Activated CD8-positive, alpha-beta T cell treated with anti-CD3 and anti-CD28 coated beads for 36 hours (primary cell): ENCODE data around the gene UNG. TPM values are rescaled to one million over a fixed set of nuclear protein-coding genes. Genes with fewer than 3 reads are reported as not detected.
"Not testable (repeated sequence)": the region's sequence is repeated elsewhere in the genome, so short reads cannot be mapped to it uniquely, and the experiment has no call there.

Experiments
- ATAC-seq: fragments of 200-7000 bp; cut with Tn5 transposase; one replicate; pipeline ENCODE4 v1.10.0; 2021; ENCODE audit warnings: mild to moderate bottlenecking, moderate library complexity
- CTCF ChIA-PET: fragments of 350-600 bp; sonication (Branson Sonifier 250); formaldehyde crosslinking; loops from one replicate; lab custom pipeline; 2021; ENCODE audit warnings: antibody characterized with exemption; lab: Charles Lee
- POLR2A ChIA-PET: fragments of 350-600 bp; sonication (Branson Sonifier 250); formaldehyde crosslinking; loops from one replicate; lab custom pipeline; 2021; ENCODE audit warnings: antibody characterized with exemption; lab: Charles Lee
- DNase-seq: peaks from one replicate; pipeline ENCODE4 v3.0.0-alpha.2; 2020
- H3K27ac Mint-ChIP-seq: one replicate; pipeline ENCODE4 v1.8.0; 2021; ENCODE audit warnings: mild to moderate bottlenecking, mixed read lengths
- H3K27me3 Mint-ChIP-seq: one replicate; pipeline ENCODE4 v1.8.0; 2021; ENCODE audit warnings: mixed read lengths
- H3K36me3 Mint-ChIP-seq: one replicate; pipeline ENCODE4 v1.8.0; 2021; ENCODE audit warnings: low read depth, mixed read lengths
- H3K4me1 Mint-ChIP-seq: one replicate; pipeline ENCODE4 v1.8.0; 2021; ENCODE audit warnings: low read depth, mixed read lengths
- H3K4me3 Mint-ChIP-seq: one replicate; pipeline ENCODE4 v1.8.0; 2021; ENCODE audit warnings: mild to moderate bottlenecking, moderate library complexity, mixed read lengths
- H3K9me3 Mint-ChIP-seq: one replicate; pipeline ENCODE4 v1.8.0; 2021; ENCODE audit warnings: mixed read lengths
- intact Hi-C: fragments of 100-400 bp; cut with micrococcal nuclease; formaldehyde crosslinking; loops from one replicate; pipeline ENCODE4 v1.10.0; 2022
- total RNA-seq, 2 experiments: library from RNA; stranded (reverse); gene quantifications; one replicate each; pipeline ENCODE4 v1.2.3, GENCODE V29; 2021
- TF ChIP-seq, protein P1 (sequence below): fragments of 200-600 bp; IDR thresholded peaks from one replicate; pipeline ENCODE4 v1.8.0; 2022; ENCODE audit warnings: antibody characterized with exemption, mild to moderate bottlenecking

Gene UNG
- total RNA-seq, 2 experiments from 2014 or later, result 86.4 to 93.3 TPM

DNA sequence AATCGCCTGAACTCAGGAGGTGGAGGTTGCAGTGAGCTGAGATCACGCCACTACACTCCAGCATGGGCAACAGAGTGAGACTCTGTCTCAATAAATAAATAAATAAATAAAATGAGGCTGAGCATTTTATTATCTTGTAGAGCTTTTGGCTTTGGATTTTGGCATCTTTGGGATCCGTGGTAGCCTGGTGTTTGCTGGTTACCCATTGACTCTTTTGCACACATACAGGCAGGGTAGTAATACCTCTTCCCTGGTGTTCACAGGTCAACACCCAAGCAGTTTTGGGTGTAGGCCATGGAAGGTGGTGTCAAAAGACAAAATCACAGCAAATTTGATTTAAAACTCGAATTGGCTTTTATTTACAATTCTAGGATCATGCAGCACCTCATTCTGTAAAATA, 46.8 kb downstream of the UNG start:
- intact Hi-C loops, result no loop called here
- no peaks in the 10 kb centered on the region for H3K27me3 Mint-ChIP-seq
- no peak overlapping the region for H3K27ac Mint-ChIP-seq
- no peaks in the 10 kb centered on the region for H3K4me1 Mint-ChIP-seq
- no peak overlapping the region for H3K4me3 Mint-ChIP-seq
- CTCF ChIA-PET, result interaction anchor here (2.5 kb wide), 1 partner anchor 32 kb away, joined by 5 read pairs; no protein-coding TSS in a partner anchor
- POLR2A ChIA-PET, result no interaction called here
- TF ChIP-seq, protein P1, sequence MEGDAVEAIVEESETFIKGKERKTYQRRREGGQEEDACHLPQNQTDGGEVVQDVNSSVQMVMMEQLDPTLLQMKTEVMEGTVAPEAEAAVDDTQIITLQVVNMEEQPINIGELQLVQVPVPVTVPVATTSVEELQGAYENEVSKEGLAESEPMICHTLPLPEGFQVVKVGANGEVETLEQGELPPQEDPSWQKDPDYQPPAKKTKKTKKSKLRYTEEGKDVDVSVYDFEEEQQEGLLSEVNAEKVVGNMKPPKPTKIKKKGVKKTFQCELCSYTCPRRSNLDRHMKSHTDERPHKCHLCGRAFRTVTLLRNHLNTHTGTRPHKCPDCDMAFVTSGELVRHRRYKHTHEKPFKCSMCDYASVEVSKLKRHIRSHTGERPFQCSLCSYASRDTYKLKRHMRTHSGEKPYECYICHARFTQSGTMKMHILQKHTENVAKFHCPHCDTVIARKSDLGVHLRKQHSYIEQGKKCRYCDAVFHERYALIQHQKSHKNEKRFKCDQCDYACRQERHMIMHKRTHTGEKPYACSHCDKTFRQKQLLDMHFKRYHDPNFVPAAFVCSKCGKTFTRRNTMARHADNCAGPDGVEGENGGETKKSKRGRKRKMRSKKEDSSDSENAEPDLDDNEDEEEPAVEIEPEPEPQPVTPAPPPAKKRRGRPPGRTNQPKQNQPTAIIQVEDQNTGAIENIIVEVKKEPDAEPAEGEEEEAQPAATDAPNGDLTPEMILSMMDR, result no peak
- no peaks in the 10 kb centered on the region for H3K36me3 Mint-ChIP-seq
- ATAC-seq, result no peak
- DNase-seq, result no peak
- no peaks in the 10 kb centered on the region for H3K9me3 Mint-ChIP-seq

DNA sequence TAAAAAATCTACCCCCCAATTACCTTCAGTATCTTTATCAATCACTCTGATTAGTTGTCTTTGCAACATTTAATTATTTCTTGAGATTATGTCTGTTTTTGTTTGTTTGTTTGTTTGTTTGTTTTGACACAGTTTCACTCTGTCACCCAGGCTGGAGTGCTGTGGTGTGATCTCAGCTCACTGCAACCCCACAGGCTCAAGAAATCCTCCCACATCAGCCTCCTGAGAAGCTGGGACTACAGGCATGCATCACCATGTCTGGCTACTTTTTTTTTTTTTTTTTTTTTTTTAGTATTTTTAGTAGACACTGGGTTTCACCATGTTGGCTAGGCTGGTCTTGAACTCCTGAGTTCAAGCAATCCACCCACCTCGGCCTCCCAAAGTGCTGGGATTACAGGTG, 49.7 kb downstream of the UNG start:
- ATAC-seq, H3K9me3 Mint-ChIP-seq, H3K27me3 Mint-ChIP-seq, H3K36me3 Mint-ChIP-seq, POLR2A ChIA-PET, H3K4me1 Mint-ChIP-seq, H3K27ac Mint-ChIP-seq, DNase-seq, H3K4me3 Mint-ChIP-seq, intact Hi-C loops: not testable (repeated sequence)
- CTCF ChIA-PET, result interaction anchor here (1.3 kb wide), 1 partner anchor 285 kb away, joined by 3 read pairs; no protein-coding TSS in a partner anchor

DNA sequence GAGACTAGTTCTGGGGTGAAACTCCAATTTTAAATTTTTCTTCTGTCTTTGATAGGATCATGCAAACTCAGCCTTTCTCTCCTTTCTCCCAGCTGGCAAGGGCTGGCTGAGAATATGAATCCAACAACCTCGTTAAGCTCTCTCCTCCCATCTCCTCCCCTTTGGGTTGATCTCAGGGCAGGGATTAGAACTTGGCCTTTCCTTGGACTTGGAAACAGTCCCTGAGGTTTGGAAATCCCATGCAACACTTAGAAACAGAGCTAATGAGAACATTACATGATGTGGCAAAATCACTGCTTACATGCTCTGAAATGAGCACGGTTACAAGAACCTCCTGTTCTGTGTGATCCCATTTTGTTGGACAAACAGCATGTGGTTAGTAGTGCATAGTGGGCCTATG, 50.6 kb downstream of the UNG start:
- intact Hi-C loops, result no loop called here
- TF ChIP-seq, protein P1, result no peak
- ChIA-PET POLR2A (interaction anchor here (0.8 kb wide), 1 partner anchor 47 kb away, joined by 3 read pairs; no protein-coding TSS in a partner anchor), CTCF (interaction anchor here (1.2 kb wide), 1 partner anchor 36 kb away, joined by 3 read pairs; no protein-coding TSS in a partner anchor)
- no peak for DNase-seq
- Mint-ChIP-seq H3K27ac (no peak overlapping the region), H3K27me3 (no peaks in the 10 kb centered on the region), H3K36me3 (no peaks in the 10 kb centered on the region), H3K4me3 (no peak overlapping the region), H3K9me3 (no peaks in the 10 kb centered on the region), H3K4me1 (no peaks in the 10 kb centered on the region)
- no peak for ATAC-seq

DNA sequence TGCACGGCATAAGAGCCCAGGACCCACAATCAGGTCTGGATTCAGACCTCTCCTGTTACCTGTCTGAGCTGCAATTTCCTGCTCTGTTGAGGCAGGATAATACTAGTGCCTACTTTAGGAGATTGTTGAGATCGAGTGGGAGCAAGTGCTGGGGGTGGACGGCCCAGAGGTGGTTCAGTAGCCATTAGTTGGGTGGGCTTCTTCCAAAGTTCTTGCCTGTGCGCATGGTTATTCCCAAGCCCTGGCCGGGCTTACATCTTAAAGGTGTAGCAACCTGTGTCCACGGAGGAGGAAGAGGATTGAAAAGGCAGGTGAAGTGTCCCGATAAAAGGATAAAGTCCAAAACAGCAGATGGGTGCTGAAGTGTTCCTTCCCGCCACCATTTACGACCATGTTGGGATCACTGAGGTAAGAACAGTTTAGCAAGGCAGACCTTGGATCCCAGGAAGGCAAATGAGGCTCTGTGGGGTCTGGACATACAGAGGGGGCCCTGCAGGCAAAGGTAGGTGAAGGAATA, 52.8 kb downstream of the UNG start:
- intact Hi-C loops, result no loop called here
- ATAC-seq (no peak), DNase-seq (no peak)
- ChIA-PET POLR2A (interaction anchor here (0.6 kb wide), 1 partner anchor 299 kb away, joined by 4 read pairs; no protein-coding TSS in a partner anchor), CTCF (interaction anchor here (1.2 kb wide), 1 partner anchor 37 kb away, joined by 3 read pairs; no protein-coding TSS in a partner anchor)
- Mint-ChIP-seq H3K4me1 (peaks cover 6% of the 10 kb centered on the region), H3K9me3 (no peaks in the 10 kb centered on the region), H3K27ac (no peak overlapping the region), H3K27me3 (no peaks in the 10 kb centered on the region), H3K4me3 (no peak overlapping the region), H3K36me3 (no peaks in the 10 kb centered on the region)
- TF ChIP-seq, protein P1, result no peak

DNA sequence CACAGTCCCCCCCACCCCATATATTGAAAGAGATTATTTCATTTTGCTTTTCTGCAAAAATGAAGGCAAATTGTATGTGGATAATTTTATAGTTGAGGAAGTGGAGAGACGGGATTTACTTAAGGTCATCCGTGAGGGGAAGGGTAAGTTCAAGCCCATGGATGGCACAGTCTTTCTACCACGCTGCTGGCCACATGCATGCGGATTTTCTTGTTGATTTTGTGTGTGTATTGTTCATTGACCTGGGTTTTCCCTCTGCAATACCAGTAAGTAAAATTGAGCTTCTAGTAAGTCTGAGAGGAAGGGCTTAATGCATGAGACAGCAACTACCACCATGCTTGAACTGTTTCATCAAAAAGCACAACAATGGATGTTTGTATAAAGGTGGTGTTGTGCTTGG, 54.1 kb downstream of the UNG start:
- no peaks in the 10 kb centered on the region for H3K9me3 Mint-ChIP-seq
- POLR2A ChIA-PET, result no interaction called here
- intact Hi-C loops, result no loop called here
- no peak for DNase-seq
- no peak overlapping the region for H3K4me3 Mint-ChIP-seq
- TF ChIP-seq, protein P1, result no peak
- CTCF ChIA-PET, result interaction anchor here (1.2 kb wide), 1 partner anchor 38 kb away, joined by 3 read pairs; no protein-coding TSS in a partner anchor
- H3K27ac Mint-ChIP-seq, result no peak overlapping the region
- H3K27me3 Mint-ChIP-seq, result no peaks in the 10 kb centered on the region
- H3K36me3 Mint-ChIP-seq, result no peaks in the 10 kb centered on the region
- H3K4me1 Mint-ChIP-seq, result peaks cover 12% of the 10 kb centered on the region
- ATAC-seq, result no peak
